ENCODE results near the gene ZNF213. TPM values are rescaled to one million over a fixed set of nuclear protein-coding genes. Genes with fewer than 3 reads are reported as not detected.

Gene ZNF213
- total RNA-seq, 1 donor from 2014 or later: 4.3 TPM

GRCh38 chr16:3190949-3191353 lies 56.1 kb downstream of the ZNF213 start:
- DNase-seq (ENCODE audit: low read depth): no peak

Other genes with a start within 250 kb of the ZNF213 start
- gene FLYWCH1, start 223.1 kb upstream of the ZNF213 start, total RNA-seq: 27.7 and 36.9 TPM in 2 replicates
- gene KREMEN2, start 170.8 kb upstream of the ZNF213 start, total RNA-seq: 10.4 and 17.8 TPM in 2 replicates
- 14.6 and 18.0 TPM in 2 replicates for gene PAQR4, start 165.7 kb upstream of the ZNF213 start, total RNA-seq
- 0.53 and 6.7 TPM in 2 replicates for gene PKMYT1, start 154.6 kb upstream of the ZNF213 start, total RNA-seq
- gene CLDN9, start 122.1 kb upstream of the ZNF213 start, total RNA-seq: 0.05 and 0.36 TPM in 2 replicates
- gene CLDN6, start 116.8 kb upstream of the ZNF213 start, total RNA-seq: 0.52 TPM in 1 of 2 replicates, not detected in the other
- gene TNFRSF12A, start 114.7 kb upstream of the ZNF213 start, total RNA-seq: 217 and 325 TPM in 2 replicates
- 23.0 and 34.9 TPM in 2 replicates for gene HCFC1R1, start 111.1 kb upstream of the ZNF213 start, total RNA-seq
- 19.8 and 23.7 TPM in 2 replicates for gene THOC6, start 111.0 kb upstream of the ZNF213 start, total RNA-seq
- gene BICDL2, start 98.1 kb upstream of the ZNF213 start, total RNA-seq: not detected in 2 replicates
- 0.05 TPM in 2 replicates for gene MMP25, start 88.5 kb upstream of the ZNF213 start, total RNA-seq
- gene IL32, start 69.4 kb upstream of the ZNF213 start, total RNA-seq: 646 and 732 TPM in 2 replicates
- gene ZSCAN10, start 35.7 kb upstream of the ZNF213 start, total RNA-seq: not detected in 2 replicates
- gene ZNF205, start 22.4 kb upstream of the ZNF213 start, total RNA-seq: 29.2 and 33.3 TPM in 2 replicates
- not detected in 2 replicates for gene OR1F1, start 53.2 kb downstream of the ZNF213 start, total RNA-seq
- gene ZNF200, start 100.1 kb downstream of the ZNF213 start, total RNA-seq: 8.6 and 9.2 TPM in 2 replicates
- gene MEFV, start 121.6 kb downstream of the ZNF213 start, total RNA-seq: 0.37 and 0.99 TPM in 2 replicates
- gene ZNF263, start 148.5 kb downstream of the ZNF213 start, total RNA-seq: 36.2 and 48.2 TPM in 2 replicates
- 4.5 and 8.4 TPM in 2 replicates for gene TIGD7, start 170.4 kb downstream of the ZNF213 start, total RNA-seq
- 19.5 and 22.3 TPM in 2 replicates for gene ZNF75A, start 170.5 kb downstream of the ZNF213 start, total RNA-seq
- gene OR2C1, start 220.9 kb downstream of the ZNF213 start, total RNA-seq: 0.88 TPM in 1 of 2 replicates, not detected in the other

All from myocyte (in vitro differentiated cells).